PC-3 (cell line): ENCODE results near the gene FOXC2. TPM values are rescaled to one million over a fixed set of nuclear protein-coding genes. Genes with fewer than 3 reads are reported as not detected.
A peak's percentile ranks its signal among the peaks of the same experiment; 100 is the strongest.

Experiments used
- ATAC-seq: fragments of 200-7000 bp; cut with Tn5 transposase; 2 replicates; pipeline ENCODE4 v1.9.1; 2020; ENCODE audit warnings: mild to moderate bottlenecking, moderate library complexity
- BruUV-seq: library from RNA; stranded (reverse); fragments of 400-500 nt; replicated peaks from 2 replicates; lab custom pipeline; 2021; lab: Mats Ljungman, UMichigan
- CTCF ChIA-PET: fragments of 300-600 bp; sonication (Branson Sonifier 250); formaldehyde crosslinking; loops from one replicate; lab custom pipeline; 2022; ENCODE audit warnings: antibody characterized with exemption; lab: Charles Lee
- POLR2A ChIA-PET: fragments of 300-600 bp; sonication (Branson Sonifier 250); formaldehyde crosslinking; loops from one replicate; lab custom pipeline; 2022; ENCODE audit warnings: antibody characterized with exemption; ENCODE audit not compliant: unreplicated experiment; lab: Charles Lee
- DNase-seq: peaks from one replicate; pipeline ENCODE4 v3.0.0-alpha.2; 2015
- H2AFZ ChIP-seq: fragments of 300-600 bp; sonication (generic); 2 replicates; pipeline ENCODE4 v1.6.0; 2016; ENCODE audit warnings: antibody characterized with exemption, low read length
- H3F3A ChIP-seq: fragments of 300-600 bp; sonication (generic); one replicate; pipeline ENCODE4 v1.6.0; 2017; ENCODE audit warnings: antibody characterized with exemption, low read length, control low read depth, mild to moderate bottlenecking; ENCODE audit not compliant: unreplicated experiment
- H3K27ac ChIP-seq: fragments of 300-600 bp; sonication (generic); 2 replicates; pipeline ENCODE4 v1.5.1; 2016; ENCODE audit warnings: mild to moderate bottlenecking, low read length
- H3K27me3 ChIP-seq: fragments of 300-600 bp; sonication (generic); 2 replicates; pipeline ENCODE4 v1.6.1; 2016; ENCODE audit warnings: low read length, mixed read lengths
- H3K36me3 ChIP-seq: fragments of 300-600 bp; sonication (generic); 2 replicates; pipeline ENCODE4 v1.6.1; 2016; ENCODE audit warnings: low read depth, mixed run types, low read length, mixed read lengths
- H3K4me1 ChIP-seq: fragments of 300-600 bp; sonication (generic); 2 replicates; pipeline ENCODE4 v1.5.1; 2016; ENCODE audit warnings: low read length; ENCODE audit not compliant: insufficient read depth
- H3K4me2 ChIP-seq: fragments of 300-600 bp; sonication (generic); 2 replicates; pipeline ENCODE4 v1.6.0; 2016; ENCODE audit warnings: low read length
- H3K4me3 ChIP-seq: fragments of 300-600 bp; sonication (generic); 2 replicates; pipeline ENCODE4 v1.5.1; 2016; ENCODE audit warnings: mild to moderate bottlenecking, low read length, mixed read lengths
- H3K79me2 ChIP-seq: fragments of 300-600 bp; sonication (generic); 2 replicates; pipeline ENCODE4 v1.6.1; 2017; ENCODE audit warnings: low read length, mixed read lengths
- H3K9ac ChIP-seq: fragments of 300-600 bp; sonication (generic); 2 replicates; pipeline ENCODE4 v1.6.0; 2016; ENCODE audit warnings: mild to moderate bottlenecking, low read length
- H3K9me2 ChIP-seq: fragments of 300-600 bp; sonication (generic); replicated peaks from 2 replicates; pipeline ENCODE4 v1.6.1; 2016; ENCODE audit warnings: mixed run types, low read length, mixed read lengths
- H3K9me3 ChIP-seq: fragments of 300-600 bp; sonication (generic); 2 replicates; pipeline ENCODE4 v1.6.1; 2016; ENCODE audit warnings: low read length, mixed read lengths
- H4K20me1 ChIP-seq: fragments of 300-600 bp; sonication (generic); 2 replicates; pipeline ENCODE4 v1.6.1; 2016; ENCODE audit warnings: low read length, mixed read lengths
- EZH2 ChIP-seq: fragments of 300-600 bp; sonication (generic); IDR thresholded peaks from one replicate; pipeline ENCODE4 v1.6.1; 2017; ENCODE audit warnings: antibody characterized with exemption, mild to moderate bottlenecking, low read length; ENCODE audit not compliant: unreplicated experiment
- EZH2phosphoT487 ChIP-seq: fragments of 300-600 bp; sonication (generic); IDR thresholded peaks from 2 replicates; pipeline ENCODE4 v1.6.1; 2018; ENCODE audit warnings: mild to moderate bottlenecking, antibody characterized with exemption, low read length, borderline replicate concordance
- intact Hi-C: fragments of 100-400 bp; cut with micrococcal nuclease; formaldehyde crosslinking; loops from 2 replicates; pipeline ENCODE4 v1.9.0; 2023
- total RNA-seq: library from RNA; depleted of rRNA; stranded (reverse); fragments of >200 nt; gene quantifications from 2 replicates; pipeline ENCODE4 v1.2.3, GENCODE V29; 2014
- TF ChIP-seq, protein P1 (sequence below): fragments of 300-600 bp; sonication (generic); conservative IDR thresholded peaks from 2 replicates; pipeline ENCODE4 v1.5.1; 2017; ENCODE audit warnings: antibody characterized with exemption, low read depth, mild to moderate bottlenecking, low read length

The FOXC2 gene
- total RNA-seq, 1 experiment from 2014 or later = not detected

DNA sequence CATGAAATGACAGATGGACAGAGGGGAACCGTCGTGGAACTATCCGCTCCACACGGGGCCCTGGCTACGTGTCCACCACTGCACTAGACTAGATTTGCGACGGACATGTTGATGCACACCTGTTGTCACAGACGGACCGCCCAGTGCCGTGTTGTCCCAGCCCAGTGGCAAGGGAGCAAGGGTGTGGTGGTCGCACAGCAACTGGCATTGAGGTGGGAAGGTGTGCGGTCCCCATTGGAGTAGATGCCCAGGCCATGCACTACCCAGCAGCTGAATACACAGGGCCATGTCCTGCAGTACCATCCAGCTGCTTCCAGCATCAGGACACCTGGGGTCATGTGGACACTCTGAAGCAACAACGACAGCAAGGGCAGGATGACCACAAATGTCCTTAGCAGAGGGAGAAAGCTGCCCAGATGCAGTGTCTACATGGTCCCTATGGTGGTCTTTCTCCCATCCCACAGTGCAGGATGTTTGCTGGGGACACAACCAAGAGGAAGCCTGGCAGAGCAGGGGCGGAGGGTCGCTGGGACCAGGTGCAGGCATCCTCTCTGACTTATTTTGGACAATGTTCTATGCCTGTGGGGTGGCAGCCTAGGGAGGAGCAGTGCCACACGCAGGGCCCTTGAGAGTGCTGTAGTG, 47.5 kb upstream of the FOXC2 start:
- H4K20me1 ChIP-seq = no peaks in the 10 kb centered on the region
- H3K9me3 ChIP-seq = no peaks in the 10 kb centered on the region
- DNase-seq (no peak), ATAC-seq (no peak)
- TF ChIP-seq EZH2phosphoT487 = no peak
- TF ChIP-seq, protein P1, sequence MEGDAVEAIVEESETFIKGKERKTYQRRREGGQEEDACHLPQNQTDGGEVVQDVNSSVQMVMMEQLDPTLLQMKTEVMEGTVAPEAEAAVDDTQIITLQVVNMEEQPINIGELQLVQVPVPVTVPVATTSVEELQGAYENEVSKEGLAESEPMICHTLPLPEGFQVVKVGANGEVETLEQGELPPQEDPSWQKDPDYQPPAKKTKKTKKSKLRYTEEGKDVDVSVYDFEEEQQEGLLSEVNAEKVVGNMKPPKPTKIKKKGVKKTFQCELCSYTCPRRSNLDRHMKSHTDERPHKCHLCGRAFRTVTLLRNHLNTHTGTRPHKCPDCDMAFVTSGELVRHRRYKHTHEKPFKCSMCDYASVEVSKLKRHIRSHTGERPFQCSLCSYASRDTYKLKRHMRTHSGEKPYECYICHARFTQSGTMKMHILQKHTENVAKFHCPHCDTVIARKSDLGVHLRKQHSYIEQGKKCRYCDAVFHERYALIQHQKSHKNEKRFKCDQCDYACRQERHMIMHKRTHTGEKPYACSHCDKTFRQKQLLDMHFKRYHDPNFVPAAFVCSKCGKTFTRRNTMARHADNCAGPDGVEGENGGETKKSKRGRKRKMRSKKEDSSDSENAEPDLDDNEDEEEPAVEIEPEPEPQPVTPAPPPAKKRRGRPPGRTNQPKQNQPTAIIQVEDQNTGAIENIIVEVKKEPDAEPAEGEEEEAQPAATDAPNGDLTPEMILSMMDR = no peak
- no peak for TF ChIP-seq EZH2
- H3K27me3 ChIP-seq = peaks cover 46% of the 10 kb centered on the region
- no peak overlapping the region for H3K4me3 ChIP-seq
- H3K4me1 ChIP-seq = 0 out of 2 replicates have a peak, but pooled peaks cover 6% of the 10 kb centered on the region
- H3K79me2 ChIP-seq = no peaks in the 10 kb centered on the region
- no peaks in the 10 kb centered on the region for H3F3A ChIP-seq
- no peaks in the 10 kb centered on the region for H3K36me3 ChIP-seq
- no peak overlapping the region for H3K9ac ChIP-seq
- intact Hi-C loops = no loop called here
- H3K4me2 ChIP-seq = no peak overlapping the region
- H2AFZ ChIP-seq = no peak overlapping the region
- no peaks in the 10 kb centered on the region for H3K9me2 ChIP-seq
- no peak overlapping the region for H3K27ac ChIP-seq
- CTCF ChIA-PET = interaction anchor here (0.6 kb wide), 1 partner anchor 9 kb away, joined by 3 read pairs; no protein-coding TSS in a partner anchor
- POLR2A ChIA-PET = no interaction called here
- no TSS peak for BruUV-seq

DNA sequence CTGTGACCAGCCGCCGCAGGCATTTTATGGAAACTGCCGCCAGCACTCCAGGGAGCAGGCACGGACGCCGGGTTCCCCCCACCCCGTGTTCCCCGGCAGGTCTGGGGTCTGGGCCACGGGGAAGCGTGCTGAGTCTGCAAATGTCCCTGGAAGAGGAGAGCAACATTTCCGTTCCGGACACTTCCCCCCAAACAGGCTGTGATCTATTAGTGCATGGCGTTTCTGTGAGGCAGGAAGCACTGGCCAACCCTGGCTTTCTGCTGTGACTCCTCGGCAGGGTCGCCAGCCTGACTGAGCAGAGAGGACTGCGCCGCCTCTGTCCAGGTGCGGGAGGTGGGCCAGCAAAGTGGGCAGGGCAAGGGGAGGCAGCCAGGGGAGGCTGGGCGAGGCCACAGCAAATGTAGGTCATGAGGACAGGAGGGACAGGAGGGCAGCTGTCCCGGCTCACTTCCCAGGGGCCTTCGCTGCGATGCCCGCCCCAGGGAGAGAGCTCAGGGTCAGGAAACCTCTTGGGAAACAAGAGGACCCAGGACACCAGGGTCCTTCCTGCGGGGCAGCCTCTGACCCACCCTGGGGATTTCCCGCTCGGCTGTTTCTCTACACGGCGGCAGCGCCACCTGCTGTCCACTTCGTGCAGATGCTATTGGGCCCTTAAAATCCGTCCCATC, 46.8 kb upstream of the FOXC2 start:
- TF ChIP-seq EZH2 (no peak), EZH2phosphoT487 (no peak)
- TF ChIP-seq, protein P1 = peak; percentile 80
- no peaks in the 10 kb centered on the region for H3K36me3 ChIP-seq
- ATAC-seq (peak; percentile 56), DNase-seq (peak; percentile 65)
- no peaks in the 10 kb centered on the region for H3F3A ChIP-seq
- no peaks in the 10 kb centered on the region for H4K20me1 ChIP-seq
- no TSS peak for BruUV-seq
- peak overlapping the region; percentile 45; the same call in 1 of the 2 replicates for H2AFZ ChIP-seq
- CTCF ChIA-PET = interaction anchor here (0.6 kb wide), 1 partner anchor 10 kb away, joined by 3 read pairs; no protein-coding TSS in a partner anchor
- no peaks in the 10 kb centered on the region for H3K79me2 ChIP-seq
- H3K9me2 ChIP-seq = no peaks in the 10 kb centered on the region
- POLR2A ChIA-PET = no interaction called here
- H3K27me3 ChIP-seq = peaks cover 40% of the 10 kb centered on the region
- no peak overlapping the region for H3K9ac ChIP-seq
- 0 out of 2 replicates have a peak, but pooled peaks cover 6% of the 10 kb centered on the region for H3K4me1 ChIP-seq
- H3K27ac ChIP-seq = no peak overlapping the region
- H3K4me3 ChIP-seq = peak overlapping the region; percentile 44; the same call in 1 of the 2 replicates
- H3K4me2 ChIP-seq = peak overlapping the region; percentile 59
- H3K9me3 ChIP-seq = no peaks in the 10 kb centered on the region
- intact Hi-C loops = loop anchor here (1.0 to 2.0 kb wide), 2 partner anchors 447 to 699 kb away; no protein-coding TSS in a partner anchor
